Stimulated activated CD4-positive, alpha-beta T cell treated with anti-CD3 and anti-CD28 coated beads, Interleukin-2, amount 100 ng/mL, for 48 hours (primary cell): Measurements from ENCODE around the gene OTUD5.
"Not testable (repeated sequence)": the region's sequence is repeated elsewhere in the genome, so short reads cannot be mapped to it uniquely, and the experiment has no call there.

Experiments
- DNase-seq, 2 donors: peaks; one replicate each; pipeline ENCODE4 v3.0.0-alpha.2; 2020

Gene OTUD5

GRCh38 chrX:48905090-48905790 lies 52.2 kb downstream of the OTUD5 start:
- no peak for DNase-seq

- DNase-seq, result no peak
These were observed 52.8 kb downstream of the OTUD5 start for GRCh38 chrX:48904626-48905025.

- DNase-seq, result no peak
These were observed 53.2 kb downstream of the OTUD5 start for GRCh38 chrX:48904180-48904579.

- no peak for DNase-seq
These were observed 54.1 kb downstream of the OTUD5 start for GRCh38 chrX:48903290-48903689.

GRCh38 chrX:48902776-48903175 lies 54.6 kb downstream of the OTUD5 start:
- DNase-seq, result no peak

GRCh38 chrX:48902135-48902534 lies 55.3 kb downstream of the OTUD5 start:
- no peak for DNase-seq

GRCh38 chrX:48901069-48901468 lies 56.3 kb downstream of the OTUD5 start:
- no peak for DNase-seq

- no peak for DNase-seq
These were observed 58.4 kb downstream of the OTUD5 start for GRCh38 chrX:48899078-48899410.

- peak; percentile 75 to 76 for DNase-seq
These were observed 59.6 kb downstream of the OTUD5 start, which contains the start of the genes PQBP1 and TIMM17B for GRCh38 chrX:48897625-48898306. PQBP1 (plus strand) TSS chrX:48897930; CDS start chrX:48898510, 580 bp downstream. TIMM17B (minus strand) TSS chrX:48897768; CDS start chrX:48897749, 19 bp downstream.

- no peak for DNase-seq
These were observed 60.2 kb downstream of the OTUD5 start for GRCh38 chrX:48897157-48897624.

- no peak for DNase-seq
These were observed 60.8 kb downstream of the OTUD5 start for GRCh38 chrX:48896611-48897011.

- DNase-seq, result no peak
These were observed 62.5 kb downstream of the OTUD5 start for GRCh38 chrX:48894891-48895290.

- DNase-seq, result no peak
These were observed 63.7 kb downstream of the OTUD5 start for GRCh38 chrX:48893556-48894348.

- DNase-seq, result no peak
These were observed 64.5 kb downstream of the OTUD5 start for GRCh38 chrX:48892896-48893295.

GRCh38 chrX:48891402-48892288 lies 65.8 kb downstream of the OTUD5 start:
- peak in 1 of 2 donors; percentile 57 for DNase-seq

- no peak for DNase-seq
These were observed 66.4 kb downstream of the OTUD5 start for GRCh38 chrX:48890934-48891401.

- no peak for DNase-seq
These were observed 67.0 kb downstream of the OTUD5 start for GRCh38 chrX:48890296-48890925.

- DNase-seq, result not testable (repeated sequence)
These were observed 70.8 kb downstream of the OTUD5 start for GRCh38 chrX:48886586-48886985.

- no peak for DNase-seq
These were observed 73.7 kb downstream of the OTUD5 start for GRCh38 chrX:48883729-48884128.

- not testable (repeated sequence) for DNase-seq
These were observed 80.5 kb downstream of the OTUD5 start for GRCh38 chrX:48876944-48877343.
